AG10803 (cell line): ENCODE results near the gene TROAP.

ENCODE experiments used
- DNase-seq: peaks from one replicate; pipeline ENCODE4 v3.0.0; 2010; ENCODE audit warnings: low read depth
- H3K4me3 ChIP-seq: 2 replicates; pipeline ENCODE4 v1.5.1; 2011; ENCODE audit warnings: mild to moderate bottlenecking, low read length, control low read depth
- CTCF ChIP-seq: conservative IDR thresholded peaks from 2 replicates; pipeline ENCODE4 v1.5.1; 2011; ENCODE audit warnings: mild to moderate bottlenecking, low read length, control low read depth, inconsistent platforms

Gene TROAP

DNA sequence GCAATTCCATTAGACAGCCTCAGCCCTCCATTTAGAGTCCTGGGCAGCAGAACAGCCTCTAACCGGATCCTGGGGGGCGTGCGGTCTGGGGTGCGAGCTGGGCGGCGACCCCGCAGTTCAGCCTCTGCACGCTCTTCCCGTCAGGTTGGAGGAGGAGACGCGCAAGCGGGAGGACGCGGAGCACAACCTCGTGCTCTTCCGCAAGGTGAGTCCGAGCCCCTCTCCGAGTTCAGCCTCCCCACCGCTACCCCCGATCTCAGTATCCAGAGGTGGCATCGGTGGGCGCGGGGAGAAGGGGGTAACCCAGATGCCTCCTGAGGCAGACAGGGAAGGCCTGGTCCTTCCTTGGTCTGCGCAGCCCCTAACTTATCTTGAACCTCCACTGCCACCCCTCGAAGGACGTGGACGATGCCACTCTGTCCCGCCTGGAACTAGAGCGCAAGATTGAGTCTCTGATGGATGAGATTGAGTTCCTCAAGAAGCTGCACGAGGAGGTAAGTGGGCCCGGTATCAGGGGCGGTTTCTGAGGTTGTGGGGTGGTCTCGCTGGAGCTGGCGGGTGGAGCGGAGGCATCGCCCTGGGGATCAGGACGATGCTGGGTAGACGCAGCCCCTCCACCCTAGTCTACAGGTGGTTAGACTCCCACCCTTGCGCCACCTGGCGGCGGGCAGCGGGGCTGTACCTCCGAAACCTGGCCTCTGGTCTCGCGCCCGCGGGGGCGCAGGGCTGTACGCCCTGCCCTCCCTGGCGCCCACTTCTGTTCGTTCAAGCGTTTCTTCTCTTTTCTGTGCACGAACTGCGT, 26.8 kb upstream of the TROAP start:
- no peak for DNase-seq
- H3K4me3 ChIP-seq = no peak overlapping the region
- TF ChIP-seq CTCF = peak; percentile 50

- no peak overlapping the region for H3K4me3 ChIP-seq
- no peak for TF ChIP-seq CTCF
- DNase-seq = no peak
Observed at GRCh38 chr12:49296836-49297694, 26.0 kb upstream of the TROAP start.

DNA sequence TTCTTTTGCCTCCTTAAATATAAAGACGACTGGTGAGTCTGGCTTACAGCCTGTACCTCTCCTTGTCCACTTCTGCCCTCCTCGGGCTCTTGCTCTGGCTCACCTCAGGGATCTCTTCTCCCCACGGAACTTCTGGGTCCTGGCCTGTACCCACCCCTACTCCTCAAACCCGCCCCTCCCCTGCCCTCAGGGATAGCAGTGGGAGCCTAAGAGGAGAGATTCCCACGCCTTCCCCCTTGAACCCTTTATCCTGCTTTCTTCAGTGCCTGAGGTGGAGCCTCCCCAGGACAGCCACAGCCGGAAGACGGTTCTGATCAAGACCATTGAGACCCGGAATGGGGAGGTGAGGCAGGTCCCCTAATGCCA, 25.4 kb upstream of the TROAP start:
- TF ChIP-seq CTCF = no peak
- no peak for DNase-seq
- no peak overlapping the region for H3K4me3 ChIP-seq

DNA sequence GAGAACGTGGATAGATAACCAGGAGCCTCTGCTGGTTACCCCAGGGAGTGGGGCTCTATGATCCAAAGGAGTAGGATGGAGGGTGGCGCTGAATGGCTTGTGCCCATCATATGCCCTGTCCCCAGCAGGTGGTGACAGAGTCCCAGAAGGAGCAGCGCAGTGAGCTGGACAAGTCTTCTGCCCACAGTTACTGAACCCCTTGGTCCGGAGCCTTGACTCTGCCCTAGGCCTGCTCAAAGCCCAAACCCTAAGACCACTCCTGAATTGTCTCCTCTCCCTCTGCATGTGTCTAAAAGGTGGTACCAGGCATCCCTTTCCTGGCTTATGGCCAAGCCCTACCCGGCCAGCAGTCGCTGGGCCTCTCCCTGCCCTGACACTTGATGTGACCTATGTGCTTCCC, 24.9 kb upstream of the TROAP start:
- TF ChIP-seq CTCF = no peak
- DNase-seq = no peak
- no peak overlapping the region for H3K4me3 ChIP-seq

DNA sequence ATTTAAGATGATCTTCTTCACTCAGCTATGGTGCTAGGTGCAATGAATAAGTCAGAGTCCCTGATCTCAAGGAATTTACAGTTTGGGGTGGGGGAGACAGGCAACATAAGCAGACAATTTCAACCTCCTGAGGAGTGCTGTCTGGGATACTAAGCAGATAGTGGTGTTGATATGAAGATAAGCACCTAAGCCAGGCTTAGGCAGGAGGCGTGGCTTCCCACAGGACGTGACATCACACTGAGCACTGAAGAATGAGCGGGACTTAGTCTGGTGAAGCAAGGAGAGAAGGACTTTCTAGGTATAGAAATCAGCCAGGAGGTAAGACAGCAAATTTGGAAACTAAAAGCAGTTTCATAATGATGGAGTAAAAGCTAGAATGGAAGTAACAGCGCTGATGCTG, 21.3 kb upstream of the TROAP start:
- H3K4me3 ChIP-seq = no peak overlapping the region
- TF ChIP-seq CTCF = no peak
- no peak for DNase-seq

DNA sequence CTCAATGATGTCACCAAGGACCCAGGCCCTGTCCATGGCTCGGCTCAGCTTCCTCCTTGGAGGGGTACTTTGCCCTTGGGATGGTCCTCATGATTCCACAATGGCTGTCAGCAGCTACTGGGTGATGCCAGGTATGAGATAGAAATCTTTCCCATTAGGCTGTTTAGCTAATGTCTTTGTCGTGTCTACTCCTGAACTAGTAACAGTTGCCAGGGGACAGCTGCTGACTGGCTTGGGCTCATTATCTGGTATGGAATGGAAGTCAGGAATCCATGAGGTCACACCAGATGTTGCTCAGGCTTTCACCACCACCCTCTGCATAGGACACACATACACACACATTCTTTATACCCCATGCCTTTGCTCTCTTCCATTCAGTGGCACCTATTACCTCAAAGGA, 18.9 kb upstream of the TROAP start:
- peak; percentile 93 for DNase-seq
- no peak for TF ChIP-seq CTCF
- H3K4me3 ChIP-seq = no peak overlapping the region
